Liver (tissue), 3 donors: ENCODE measurements around the gene TRPM1.

Experiments
- JUND ChIP-seq, 2 donors: IDR thresholded peaks; 2 replicates each; pipeline ENCODE4 v1.6.1; 2016; ENCODE audit warnings: antibody characterized with exemption in 2 of 2
- NR2F2 ChIP-seq: IDR thresholded peaks from 2 replicates; pipeline ENCODE4 v1.6.1; 2016; ENCODE audit warnings: antibody characterized with exemption
- RAD21 ChIP-seq, 2 donors: IDR thresholded peaks; 2 replicates each; pipeline ENCODE4 v1.6.1; 2016; ENCODE audit warnings: antibody characterized with exemption in 2 of 2, mild to moderate bottlenecking in 2 of 2
- TAF1 ChIP-seq: conservative IDR thresholded peaks from 2 replicates; pipeline ENCODE4 v1.6.1; 2016; ENCODE audit warnings: antibody characterized with exemption, mild to moderate bottlenecking
- TF ChIP-seq, protein P1 (sequence below): fragments of 150-350 bp; IDR thresholded peaks from 2 replicates; pipeline ENCODE4 v1.5.1; 2017; ENCODE audit warnings: improper control_type of control experiment, low read depth, low read length; ENCODE audit not compliant: missing input control
- TF ChIP-seq, protein P2 (sequence below): IDR thresholded peaks from 2 replicates; pipeline ENCODE4 v1.6.1; 2016; ENCODE audit warnings: antibody characterized with exemption, mild to moderate bottlenecking
- TF ChIP-seq, protein P3 (sequence below): IDR thresholded peaks from 2 replicates; pipeline ENCODE4 v1.6.1; 2016; ENCODE audit warnings: antibody characterized with exemption
- donor health status: healthy.
- donor health status: healthy.

DNA sequence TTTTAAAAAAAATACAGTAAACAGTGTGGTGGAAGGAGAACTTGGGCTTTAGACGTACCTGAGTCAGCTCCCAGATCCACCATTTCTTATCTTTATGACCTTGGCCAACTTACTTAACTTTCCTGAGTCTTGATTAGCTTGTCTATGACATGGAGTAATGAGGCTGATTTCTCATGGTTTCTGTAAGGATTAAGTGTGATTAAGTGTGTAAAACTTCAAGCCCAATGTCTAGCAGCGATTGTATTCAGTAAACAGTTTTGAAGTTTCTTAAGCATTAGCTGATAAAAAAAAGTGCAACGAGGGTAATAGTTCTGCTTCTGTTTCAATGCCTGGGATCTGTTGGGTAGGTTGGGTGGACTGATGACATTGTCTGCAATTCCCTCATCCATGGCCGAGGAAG lies 10.8 kb downstream of the TRPM1 start:
- no peak for TF ChIP-seq RAD21 (IDR thresholded peaks at IDR 0.05)
- TF ChIP-seq, protein P1, sequence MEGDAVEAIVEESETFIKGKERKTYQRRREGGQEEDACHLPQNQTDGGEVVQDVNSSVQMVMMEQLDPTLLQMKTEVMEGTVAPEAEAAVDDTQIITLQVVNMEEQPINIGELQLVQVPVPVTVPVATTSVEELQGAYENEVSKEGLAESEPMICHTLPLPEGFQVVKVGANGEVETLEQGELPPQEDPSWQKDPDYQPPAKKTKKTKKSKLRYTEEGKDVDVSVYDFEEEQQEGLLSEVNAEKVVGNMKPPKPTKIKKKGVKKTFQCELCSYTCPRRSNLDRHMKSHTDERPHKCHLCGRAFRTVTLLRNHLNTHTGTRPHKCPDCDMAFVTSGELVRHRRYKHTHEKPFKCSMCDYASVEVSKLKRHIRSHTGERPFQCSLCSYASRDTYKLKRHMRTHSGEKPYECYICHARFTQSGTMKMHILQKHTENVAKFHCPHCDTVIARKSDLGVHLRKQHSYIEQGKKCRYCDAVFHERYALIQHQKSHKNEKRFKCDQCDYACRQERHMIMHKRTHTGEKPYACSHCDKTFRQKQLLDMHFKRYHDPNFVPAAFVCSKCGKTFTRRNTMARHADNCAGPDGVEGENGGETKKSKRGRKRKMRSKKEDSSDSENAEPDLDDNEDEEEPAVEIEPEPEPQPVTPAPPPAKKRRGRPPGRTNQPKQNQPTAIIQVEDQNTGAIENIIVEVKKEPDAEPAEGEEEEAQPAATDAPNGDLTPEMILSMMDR: no peak
- TF ChIP-seq NR2F2: no peak
- TF ChIP-seq TAF1: no peak
- TF ChIP-seq, protein P2, sequence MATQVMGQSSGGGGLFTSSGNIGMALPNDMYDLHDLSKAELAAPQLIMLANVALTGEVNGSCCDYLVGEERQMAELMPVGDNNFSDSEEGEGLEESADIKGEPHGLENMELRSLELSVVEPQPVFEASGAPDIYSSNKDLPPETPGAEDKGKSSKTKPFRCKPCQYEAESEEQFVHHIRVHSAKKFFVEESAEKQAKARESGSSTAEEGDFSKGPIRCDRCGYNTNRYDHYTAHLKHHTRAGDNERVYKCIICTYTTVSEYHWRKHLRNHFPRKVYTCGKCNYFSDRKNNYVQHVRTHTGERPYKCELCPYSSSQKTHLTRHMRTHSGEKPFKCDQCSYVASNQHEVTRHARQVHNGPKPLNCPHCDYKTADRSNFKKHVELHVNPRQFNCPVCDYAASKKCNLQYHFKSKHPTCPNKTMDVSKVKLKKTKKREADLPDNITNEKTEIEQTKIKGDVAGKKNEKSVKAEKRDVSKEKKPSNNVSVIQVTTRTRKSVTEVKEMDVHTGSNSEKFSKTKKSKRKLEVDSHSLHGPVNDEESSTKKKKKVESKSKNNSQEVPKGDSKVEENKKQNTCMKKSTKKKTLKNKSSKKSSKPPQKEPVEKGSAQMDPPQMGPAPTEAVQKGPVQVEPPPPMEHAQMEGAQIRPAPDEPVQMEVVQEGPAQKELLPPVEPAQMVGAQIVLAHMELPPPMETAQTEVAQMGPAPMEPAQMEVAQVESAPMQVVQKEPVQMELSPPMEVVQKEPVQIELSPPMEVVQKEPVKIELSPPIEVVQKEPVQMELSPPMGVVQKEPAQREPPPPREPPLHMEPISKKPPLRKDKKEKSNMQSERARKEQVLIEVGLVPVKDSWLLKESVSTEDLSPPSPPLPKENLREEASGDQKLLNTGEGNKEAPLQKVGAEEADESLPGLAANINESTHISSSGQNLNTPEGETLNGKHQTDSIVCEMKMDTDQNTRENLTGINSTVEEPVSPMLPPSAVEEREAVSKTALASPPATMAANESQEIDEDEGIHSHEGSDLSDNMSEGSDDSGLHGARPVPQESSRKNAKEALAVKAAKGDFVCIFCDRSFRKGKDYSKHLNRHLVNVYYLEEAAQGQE: no peak
- TF ChIP-seq, protein P3, sequence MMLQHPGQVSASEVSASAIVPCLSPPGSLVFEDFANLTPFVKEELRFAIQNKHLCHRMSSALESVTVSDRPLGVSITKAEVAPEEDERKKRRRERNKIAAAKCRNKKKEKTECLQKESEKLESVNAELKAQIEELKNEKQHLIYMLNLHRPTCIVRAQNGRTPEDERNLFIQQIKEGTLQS: no peak
- no peak for TF ChIP-seq JUND (IDR thresholded peaks at IDR 0.05)
